H7 (cell line): ENCODE measurements around the gene GNG12. TPM values are rescaled to one million over a fixed set of nuclear protein-coding genes. Genes with fewer than 3 reads are reported as not detected.

Experiments
- DNase-seq: peaks from one replicate; pipeline ENCODE4 v3.0.0; 2012
- H3K27me3 ChIP-seq: 2 replicates; pipeline ENCODE4 v1.6.0; 2011; ENCODE audit warnings: mild to moderate bottlenecking, low read length; ENCODE audit not compliant: control insufficient read depth, insufficient read depth
- H3K36me3 ChIP-seq: replicated peaks from 2 replicates; pipeline ENCODE4 v1.5.1; 2011; ENCODE audit warnings: low read length; ENCODE audit not compliant: control insufficient read depth, insufficient read depth
- H3K4me3 ChIP-seq: 2 replicates; pipeline ENCODE4 v1.5.1; 2011; ENCODE audit warnings: low read depth, mild to moderate bottlenecking, control low read depth, low read length, moderate library complexity; ENCODE audit not compliant: insufficient read depth
- total RNA-seq: library from RNA; depleted of rRNA; stranded (reverse); fragments of >200 nt; shearing (Covaris generic); gene quantifications from 2 replicates; pipeline ENCODE4 v1.2.3, GENCODE V29; 2014

GNG12 gene
- total RNA-seq, 1 experiment from 2014 or later: 42.8 TPM

GRCh38 chr1:67814121-67814772 is 19.0 kb downstream of the GNG12 start:
- DNase-seq: no peak
- Histone ChIP-seq H3K36me3 (no peaks in the 10 kb centered on the region), H3K27me3 (no peaks in the 10 kb centered on the region), H3K4me3 (no peak overlapping the region)

DNA sequence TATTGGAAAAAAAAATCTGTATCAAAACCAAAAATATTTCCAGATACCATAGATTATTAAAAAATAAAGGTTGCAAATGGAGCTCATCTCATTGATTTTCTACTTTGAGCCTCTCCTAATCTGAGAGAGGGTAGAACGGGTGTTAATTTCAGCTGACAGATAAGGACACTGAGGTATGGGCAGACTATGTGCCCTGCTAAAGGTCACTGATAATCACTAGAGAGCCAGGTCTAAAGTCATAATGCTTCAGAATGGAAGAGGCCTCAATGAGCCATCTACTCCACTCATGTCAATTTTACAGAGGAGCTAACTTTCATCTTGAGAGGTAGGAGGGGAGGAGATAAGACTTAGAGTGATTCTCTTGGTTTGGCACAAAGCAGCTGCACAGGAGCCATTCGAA is 21.0 kb downstream of the GNG12 start:
- DNase-seq: no peak
- Histone ChIP-seq H3K4me3 (no peak overlapping the region), H3K36me3 (no peaks in the 10 kb centered on the region), H3K27me3 (no peaks in the 10 kb centered on the region)

DNA sequence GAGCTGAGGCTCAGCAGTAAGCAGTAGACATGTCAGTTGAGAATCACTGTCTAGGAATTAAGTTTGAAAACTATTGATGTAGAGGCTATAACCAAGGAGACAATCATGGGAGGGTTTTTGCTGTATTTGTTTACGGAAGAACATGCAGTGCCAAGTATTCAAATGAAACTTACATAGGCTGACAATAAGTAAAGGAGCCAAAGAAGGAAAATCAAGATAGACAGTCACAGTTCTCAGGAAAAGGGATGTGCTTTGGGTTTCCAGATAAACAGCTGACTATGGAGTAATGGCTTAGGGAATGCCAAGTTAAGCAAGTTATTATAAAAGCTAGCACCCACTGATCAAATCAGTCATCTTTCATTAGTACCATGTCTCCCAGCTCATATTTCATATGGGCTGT is 21.5 kb downstream of the GNG12 start:
- Histone ChIP-seq H3K27me3 (no peaks in the 10 kb centered on the region), H3K4me3 (no peak overlapping the region), H3K36me3 (no peaks in the 10 kb centered on the region)
- no peak for DNase-seq

DNA sequence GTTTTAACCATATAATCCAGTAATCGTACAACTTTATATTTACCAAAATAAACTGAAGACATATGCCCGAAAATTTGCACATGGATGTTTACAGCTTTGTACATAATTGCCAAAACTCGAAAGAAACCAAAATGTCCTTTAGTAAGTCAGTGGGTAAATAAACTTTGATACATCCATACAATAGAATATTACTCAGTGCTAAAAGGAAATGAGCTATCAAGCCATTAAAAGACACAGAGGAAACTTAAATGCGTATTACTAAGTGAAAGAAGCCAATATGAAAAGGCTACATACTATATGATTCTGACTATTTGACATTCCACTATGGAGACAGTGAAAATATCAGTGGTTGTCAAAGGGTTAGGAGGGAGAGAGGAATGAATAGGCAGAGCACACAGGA is 23.4 kb downstream of the GNG12 start:
- DNase-seq: no peak
- H3K4me3 ChIP-seq: no peak overlapping the region
- no peaks in the 10 kb centered on the region for H3K36me3 ChIP-seq
- H3K27me3 ChIP-seq: no peaks in the 10 kb centered on the region

DNA sequence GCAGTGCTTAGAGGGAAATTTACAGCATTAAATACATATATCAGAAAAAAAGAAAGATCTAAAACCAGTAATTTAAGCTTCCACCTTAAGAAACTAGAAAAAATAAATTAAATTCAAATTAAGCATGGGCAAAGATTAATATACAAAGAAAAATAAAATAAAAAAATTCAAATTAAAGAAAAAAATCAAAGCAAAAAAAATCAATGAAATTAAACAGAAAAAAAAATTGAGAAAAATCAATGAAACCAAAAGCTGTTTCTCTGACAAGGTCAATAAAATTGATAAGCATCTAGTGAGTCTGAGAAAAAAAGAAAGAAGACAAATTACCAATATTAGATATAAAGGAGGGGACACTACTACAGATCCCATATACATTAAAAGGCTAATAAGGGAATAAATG is 26.0 kb downstream of the GNG12 start:
- H3K36me3 ChIP-seq: no peaks in the 10 kb centered on the region
- no peak overlapping the region for H3K4me3 ChIP-seq
- no peaks in the 10 kb centered on the region for H3K27me3 ChIP-seq
- no peak for DNase-seq

DNA sequence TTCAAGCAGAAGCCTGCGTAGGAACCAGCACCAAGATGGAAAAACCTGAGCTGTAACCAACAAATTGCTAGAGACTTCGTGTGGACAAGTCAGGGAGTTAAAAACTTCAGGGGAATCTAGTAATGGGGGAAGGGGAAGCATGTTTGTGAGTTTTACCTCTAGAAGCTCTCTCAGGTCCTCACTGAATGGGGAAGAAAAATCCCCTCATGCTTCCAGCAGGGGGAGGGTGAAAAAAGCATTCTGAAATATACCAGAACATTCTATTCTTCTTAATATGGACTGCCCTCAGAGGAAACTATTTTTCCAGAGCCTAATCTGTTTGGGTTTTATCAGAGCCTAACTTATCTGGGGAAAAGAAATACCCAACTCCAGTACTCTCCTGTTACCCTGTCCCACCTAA is 28.6 kb downstream of the GNG12 start:
- Histone ChIP-seq H3K27me3 (no peaks in the 10 kb centered on the region), H3K4me3 (no peak overlapping the region), H3K36me3 (no peaks in the 10 kb centered on the region)
- no peak for DNase-seq

DNA sequence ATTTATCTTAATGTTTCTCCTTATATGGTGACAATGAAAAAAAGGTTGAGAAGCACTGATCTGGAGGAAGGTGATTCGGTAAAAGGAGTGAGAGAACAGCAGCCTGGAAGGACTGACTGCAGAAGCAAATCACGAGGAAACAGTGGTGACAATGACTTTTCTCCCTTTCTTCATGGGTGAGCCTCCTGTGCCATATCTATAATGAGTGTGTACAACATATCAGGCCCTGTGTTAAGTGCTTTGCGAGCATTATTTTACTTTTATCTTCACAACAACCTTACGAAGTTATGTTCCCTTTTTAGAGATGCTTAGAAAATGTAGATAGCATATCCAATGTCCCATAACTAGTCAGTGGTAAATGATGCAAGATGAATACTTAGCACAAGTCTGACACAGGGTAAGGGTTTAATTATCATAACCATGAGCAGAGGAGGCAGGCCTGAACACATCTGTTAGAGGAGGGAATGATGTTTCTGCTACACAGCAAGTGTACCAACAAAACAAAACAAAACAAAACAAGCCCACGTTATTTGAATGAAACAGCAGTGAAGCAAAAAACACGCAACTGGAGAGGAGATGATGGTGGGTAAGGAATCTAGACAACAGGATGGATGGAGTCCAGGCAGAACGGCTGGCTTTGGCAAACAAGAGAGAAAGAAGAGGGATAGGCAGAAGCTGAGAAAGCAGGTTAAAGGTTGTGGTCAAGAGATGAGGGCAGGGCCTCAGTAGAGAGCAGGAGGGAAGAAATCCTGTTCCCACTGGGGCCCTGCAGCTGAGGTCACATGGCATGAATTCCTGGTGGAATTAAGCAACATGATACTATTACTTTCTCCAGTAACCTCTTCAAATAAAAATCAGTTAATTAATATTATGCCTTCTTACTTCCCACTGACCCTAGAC is 29.6 kb downstream of the GNG12 start:
- no peak overlapping the region for H3K4me3 ChIP-seq
- peak; percentile 17 for DNase-seq
- H3K36me3 ChIP-seq: no peaks in the 10 kb centered on the region
- no peaks in the 10 kb centered on the region for H3K27me3 ChIP-seq

GRCh38 chr1:67802565-67802964 is 30.7 kb downstream of the GNG12 start:
- no peak for DNase-seq
- no peaks in the 10 kb centered on the region for H3K36me3 ChIP-seq
- H3K4me3 ChIP-seq: no peak overlapping the region
- no peaks in the 10 kb centered on the region for H3K27me3 ChIP-seq

GRCh38 chr1:67801903-67802302 is 31.4 kb downstream of the GNG12 start:
- Histone ChIP-seq H3K27me3 (no peaks in the 10 kb centered on the region), H3K36me3 (no peaks in the 10 kb centered on the region), H3K4me3 (no peak overlapping the region)
- no peak for DNase-seq

- no peaks in the 10 kb centered on the region for H3K36me3 ChIP-seq
- no peaks in the 10 kb centered on the region for H3K27me3 ChIP-seq
- no peak overlapping the region for H3K4me3 ChIP-seq
- DNase-seq: no peak
These were observed 37.9 kb downstream of the GNG12 start for GRCh38 chr1:67795179-67795912.

DNA sequence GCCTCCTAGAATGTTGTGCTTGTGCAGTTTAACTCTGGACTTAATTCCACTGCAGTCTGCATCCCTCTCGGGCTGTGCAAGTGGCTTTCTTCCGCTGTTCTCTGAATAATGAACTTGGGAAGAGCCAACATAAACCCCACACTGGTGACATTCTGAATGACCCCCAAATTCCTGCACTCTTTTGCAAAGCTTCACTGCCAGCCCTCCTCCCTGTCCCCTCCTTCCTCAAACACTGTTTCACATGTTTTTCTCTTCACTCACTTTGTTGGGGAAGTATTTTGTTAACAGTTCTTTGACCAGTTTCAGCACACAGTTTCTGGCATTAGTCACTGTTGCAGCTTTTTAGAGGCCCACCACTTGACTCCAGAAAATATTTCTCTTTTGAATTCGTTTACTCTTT is 39.7 kb downstream of the GNG12 start:
- Histone ChIP-seq H3K27me3 (no peaks in the 10 kb centered on the region), H3K36me3 (no peaks in the 10 kb centered on the region), H3K4me3 (no peak overlapping the region)
- DNase-seq: no peak

DNA sequence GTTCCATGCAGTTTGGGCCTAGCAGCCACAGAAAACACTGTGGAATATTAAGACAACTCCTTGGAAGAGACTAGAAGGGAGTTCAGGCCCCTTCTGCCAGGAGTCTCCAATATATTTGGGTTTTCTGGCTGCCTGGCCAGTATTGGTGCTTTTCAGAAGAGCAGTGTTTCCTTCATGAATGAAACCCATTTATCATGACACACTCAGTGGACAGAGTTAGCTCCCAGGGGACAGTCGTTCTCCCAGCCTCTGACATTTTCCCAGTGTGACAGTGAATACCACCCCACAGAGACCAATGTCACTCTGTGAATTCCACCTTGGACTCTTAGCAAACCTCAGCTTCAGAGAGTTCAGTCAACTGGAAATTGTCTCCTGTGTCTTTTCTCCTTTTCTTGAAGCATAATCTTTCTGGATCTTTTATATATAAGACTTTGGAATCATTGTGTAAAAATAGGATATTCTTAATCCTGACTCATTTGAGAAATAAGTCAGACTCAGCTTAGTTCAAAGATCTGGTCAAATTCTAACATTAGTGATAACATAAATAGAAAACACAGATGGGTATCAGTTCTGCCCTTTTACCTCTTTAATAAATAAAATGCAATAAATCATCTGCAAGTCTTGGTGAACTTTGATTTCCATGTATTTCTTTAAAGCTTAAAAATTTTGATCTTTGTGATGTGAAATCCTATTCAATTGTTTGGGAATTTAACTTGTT is 40.4 kb downstream of the GNG12 start:
- no peak for DNase-seq
- Histone ChIP-seq H3K36me3 (no peaks in the 10 kb centered on the region), H3K4me3 (no peak overlapping the region), H3K27me3 (no peaks in the 10 kb centered on the region)

- Histone ChIP-seq H3K4me3 (no peak overlapping the region), H3K36me3 (no peaks in the 10 kb centered on the region), H3K27me3 (no peaks in the 10 kb centered on the region)
- no peak for DNase-seq
These were observed 41.2 kb downstream of the GNG12 start for GRCh38 chr1:67792103-67792502.

DNA sequence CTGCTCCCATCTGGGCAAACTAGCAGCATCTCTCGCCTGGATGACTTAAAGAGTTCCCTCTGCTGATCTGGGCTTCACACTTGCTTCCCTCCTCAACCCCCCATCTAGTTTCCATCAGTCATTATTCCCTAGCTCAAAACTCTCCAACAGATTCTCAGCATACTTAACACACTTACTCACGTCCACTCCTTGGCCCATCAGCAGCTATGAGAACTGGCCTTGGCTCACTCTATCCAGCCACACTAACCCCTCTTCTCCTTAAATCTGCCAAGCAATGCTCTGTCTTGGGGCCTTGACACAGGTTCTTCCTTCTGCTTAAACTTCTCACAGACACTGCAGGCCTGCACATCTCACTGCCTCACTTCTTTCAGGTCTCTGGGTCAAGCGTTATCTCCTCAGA is 41.6 kb downstream of the GNG12 start:
- no peak overlapping the region for H3K4me3 ChIP-seq
- no peak for DNase-seq

More for the DNA sequence above, 41.6 kb downstream of the GNG12 start:
- no peaks in the 10 kb centered on the region for H3K36me3 ChIP-seq
- H3K27me3 ChIP-seq: no peaks in the 10 kb centered on the region
